Bronchus fibroblast of lung (primary cell): Measurements from ENCODE around the gene PACRG. TPM values are rescaled to one million over a fixed set of nuclear protein-coding genes. Genes with fewer than 3 reads are reported as not detected.

ENCODE experiments used
- total RNA-seq: library from RNA; depleted of rRNA; stranded (reverse); fragments of >200 nt; gene quantifications from 2 replicates; pipeline ENCODE4 v1.2.3, GENCODE V29; 2015

The PACRG gene
- not detected in 2 replicates for total RNA-seq

DNA sequence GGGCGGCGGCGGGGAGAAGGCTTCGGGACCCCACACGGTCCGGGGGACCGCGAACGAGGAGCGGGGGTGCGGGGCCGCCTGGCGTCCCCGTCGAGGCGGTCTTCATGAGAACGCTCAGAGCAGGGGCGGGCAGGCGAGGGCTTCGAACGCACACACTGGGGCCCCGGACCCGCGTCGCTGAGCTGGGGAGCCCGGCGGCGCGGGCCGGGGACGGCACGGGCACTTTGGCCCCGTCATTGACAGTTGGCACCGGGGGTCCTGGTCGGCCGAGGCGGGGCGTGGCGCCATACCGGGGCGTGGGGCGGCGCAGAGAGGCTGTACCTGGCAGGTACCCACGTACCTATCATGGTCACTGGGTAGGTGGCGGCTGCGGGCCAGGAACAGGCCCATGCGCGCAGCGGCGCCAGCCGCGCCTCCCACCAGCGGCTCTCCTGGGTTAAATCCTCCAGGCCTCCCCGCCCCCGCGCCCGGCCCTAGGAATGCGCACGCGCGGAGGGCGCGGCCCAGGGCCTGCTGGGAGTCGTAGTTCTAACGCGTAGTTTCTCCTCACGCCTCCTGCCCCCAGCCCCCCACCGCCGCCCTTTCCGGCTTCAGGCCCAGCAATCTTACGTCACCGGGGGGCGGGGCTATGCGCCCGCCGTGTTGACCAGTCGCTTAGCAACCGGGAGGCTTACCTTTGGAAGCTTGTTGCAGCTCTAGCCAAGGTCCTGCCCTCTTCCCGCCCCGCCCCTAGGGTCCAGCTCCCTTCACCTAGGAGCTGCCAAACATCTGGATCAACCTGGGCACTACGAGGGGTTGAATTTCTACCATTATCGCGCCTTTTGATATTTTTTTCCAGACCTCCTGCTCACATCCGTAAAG lies at the start of gene PACRG, which contains the start of gene PRKN:
PACRG (plus strand) TSS at position 653 of the 861 bp plus-strand sequence.
PRKN (minus strand) TSS at position 445 of the 861 bp plus-strand sequence.

Other genes with a start within 250 kb of the PACRG start
- 0.89 and 2.9 TPM in 2 replicates for gene PRKN, start 208 bp upstream of the PACRG start, total RNA-seq